Mesenchymal stem cell (in vitro differentiated cells and primary cell): Measurements from ENCODE around the gene STK10.

Source experiments
- DNase-seq: peaks from one replicate; pipeline ENCODE4 v3.0.0-alpha.2; 2013
- H2AFZ ChIP-seq: one replicate; pipeline ENCODE4 v1.6.1; 2013; ENCODE audit warnings: low read depth, mild to moderate bottlenecking, control low read depth, inconsistent platforms, low read length, moderate library complexity
- H2AK5ac ChIP-seq: 2 replicates; pipeline ENCODE4 v1.6.1; 2013; ENCODE audit warnings: low read length, moderate library complexity, mild to moderate bottlenecking, inconsistent platforms; ENCODE audit not compliant: severe bottlenecking
- H2BK120ac ChIP-seq: one replicate; pipeline ENCODE4 v1.6.1; 2013; ENCODE audit warnings: low read depth, mild to moderate bottlenecking, inconsistent platforms, low read length, moderate library complexity
- H2BK12ac ChIP-seq, 2 experiments: one replicate each; pipeline ENCODE4 v1.6.1; 2013; ENCODE audit warnings: inconsistent platforms in 2 of 2, low read length in 2 of 2, mild to moderate bottlenecking in 2 of 2, moderate library complexity in 2 of 2, control low read depth in 1 of 2
- H2BK15ac ChIP-seq: one replicate; pipeline ENCODE4 v1.6.1; 2013; ENCODE audit warnings: mild to moderate bottlenecking, low read depth, inconsistent platforms; ENCODE audit not compliant: poor library complexity, severe bottlenecking
- H2BK5ac ChIP-seq: 2 replicates; pipeline ENCODE4 v1.6.1; 2013; ENCODE audit warnings: low read depth, mild to moderate bottlenecking, low read length, control low read depth, inconsistent platforms; ENCODE audit not compliant: poor library complexity, severe bottlenecking
- H3K14ac ChIP-seq, 2 experiments: one replicate each; pipeline ENCODE4 v1.6.1; 2013; ENCODE audit warnings: inconsistent platforms in 2 of 2, low read length in 2 of 2, control low read depth in 1 of 2, mild to moderate bottlenecking in 1 of 2, moderate library complexity in 1 of 2
- H3K18ac ChIP-seq, 2 experiments: one replicate each; pipeline ENCODE4 v1.6.1; 2013; ENCODE audit warnings: inconsistent platforms in 2 of 2, low read length in 2 of 2, control low read depth in 1 of 2, low read depth in 1 of 2, mild to moderate bottlenecking in 1 of 2
- H3K23ac ChIP-seq, 2 experiments: one replicate each; pipeline ENCODE4 v1.6.1; 2013; ENCODE audit warnings: inconsistent platforms in 2 of 2, low read length in 2 of 2, mild to moderate bottlenecking in 2 of 2, moderate library complexity in 2 of 2, control low read depth in 1 of 2
- H3K27ac ChIP-seq: 2 replicates; pipeline ENCODE4 v1.5.1; 2013; ENCODE audit warnings: mild to moderate bottlenecking, moderate library complexity, low read length, control low read depth, inconsistent platforms; ENCODE audit not compliant: poor library complexity, severe bottlenecking
- H3K27me3 ChIP-seq, 2 experiments: 2 replicates each; pipeline versions ENCODE4 v1.6.1 to v1.7.0; 2013; ENCODE audit warnings: low read length in 2 of 2, mild to moderate bottlenecking in 2 of 2, moderate library complexity in 2 of 2, control low read depth in 1 of 2, inconsistent platforms in 1 of 2; ENCODE audit not compliant: control insufficient read depth in 1 of 2, insufficient read depth in 1 of 2
- H3K36me3 ChIP-seq, 2 experiments: 2 replicates each; pipeline versions ENCODE4 v1.6.1 to v1.7.0; 2013; ENCODE audit warnings: low read length in 2 of 2, control low read depth in 1 of 2, inconsistent platforms in 1 of 2, low read depth in 1 of 2, mild to moderate bottlenecking in 1 of 2; ENCODE audit not compliant: insufficient read depth in 2 of 2, control insufficient read depth in 1 of 2
- H3K4ac ChIP-seq, 2 experiments: one replicate each; pipeline ENCODE4 v1.6.1; 2013; ENCODE audit warnings: inconsistent platforms in 2 of 2, low read length in 2 of 2, mild to moderate bottlenecking in 2 of 2, moderate library complexity in 2 of 2, control low read depth in 1 of 2, low read depth in 1 of 2
- H3K4me1 ChIP-seq: 2 replicates; pipeline ENCODE4 v1.6.1; 2013; ENCODE audit warnings: low read depth, low read length, control low read depth; ENCODE audit not compliant: control insufficient read depth, insufficient read depth
- H3K4me2 ChIP-seq: 2 replicates; pipeline ENCODE4 v1.6.1; 2013; ENCODE audit warnings: low read length, mild to moderate bottlenecking, inconsistent platforms; ENCODE audit not compliant: poor library complexity, severe bottlenecking
- H3K4me3 ChIP-seq, 2 experiments: 2 replicates each; pipeline versions ENCODE4 v1.5.1 to v1.7.0; 2013; ENCODE audit warnings: low read length in 2 of 2, mild to moderate bottlenecking in 2 of 2, control low read depth in 1 of 2, low read depth in 1 of 2; ENCODE audit not compliant: insufficient read depth in 1 of 2
- H3K79me1 ChIP-seq: replicated peaks from 2 replicates; pipeline ENCODE4 v1.6.1; 2013; ENCODE audit warnings: mild to moderate bottlenecking, control low read depth, low read length, inconsistent platforms; ENCODE audit not compliant: poor library complexity, severe bottlenecking
- H3K9ac ChIP-seq: 2 replicates; pipeline ENCODE4 v1.7.0; 2013; ENCODE audit warnings: mild to moderate bottlenecking, low read length, moderate library complexity
- H3K9me3 ChIP-seq: 2 replicates; pipeline ENCODE4 v1.7.0; 2013; ENCODE audit warnings: mild to moderate bottlenecking, low read length; ENCODE audit not compliant: control insufficient read depth
- H4K8ac ChIP-seq: one replicate; pipeline ENCODE4 v1.6.1; 2013; ENCODE audit warnings: inconsistent platforms, mild to moderate bottlenecking, low read length, moderate library complexity
- H4K91ac ChIP-seq: one replicate; pipeline ENCODE4 v1.6.1; 2013; ENCODE audit warnings: mild to moderate bottlenecking, low read length, inconsistent platforms
- WGBS: methylation state at CpG from one replicate; pipeline ENCODE4 v1.1.7; 2013; ENCODE audit warnings: mixed read lengths; 5-methylcytosine and 5-hydroxymethylcytosine counted together

The STK10 gene

GRCh38 chr5:172180936-172181335, 7.1 kb downstream of the STK10 start:
- Histone ChIP-seq H2BK15ac (no peak overlapping the region), H4K8ac (peak overlapping the region; percentile 35), H3K9me3 (no peaks in the 10 kb centered on the region), H4K91ac (peak overlapping the region; percentile 82), H2BK5ac (no peak overlapping the region), H2AK5ac (no peak overlapping the region), H3K9ac (no peak overlapping the region), H2BK12ac (no peak overlapping the region), H2BK120ac (no peak overlapping the region), H3K4me2 (no peak overlapping the region), H3K14ac (no peak overlapping the region), H3K23ac (no peak overlapping the region), H3K4me3 (no peak overlapping the region), H3K36me3 (peaks cover 8 to 10% of the 10 kb centered on the region in 2 experiments), H3K4me1 (peaks cover 24% of the 10 kb centered on the region), H3K4ac (no peak overlapping the region), H2AFZ (no peak overlapping the region), H3K27me3 (no peaks in the 10 kb centered on the region), H3K79me1 (peaks cover 4% of the 10 kb centered on the region), H3K27ac (no peak overlapping the region), H3K18ac (no peak overlapping the region)
- WGBS = over 99% methylated on average over 9 of the region's 9 CpGs
- no peak for DNase-seq

- H3K27ac ChIP-seq = peak overlapping the region; percentile 69
- DNase-seq = peak; percentile 80
- 41% methylated on average over 16 of the region's 18 CpGs for WGBS
- peak overlapping the region; percentile 74 for H2BK120ac ChIP-seq
- H3K4ac ChIP-seq = peak overlapping the region; percentile 47 to 69
- peaks cover 24% of the 10 kb centered on the region for H3K4me1 ChIP-seq
- no peak overlapping the region for H2BK5ac ChIP-seq
- no peaks in the 10 kb centered on the region for H3K9me3 ChIP-seq
- peak overlapping the region; percentile 91 for H4K91ac ChIP-seq
- H3K27me3 ChIP-seq = no peaks in the 10 kb centered on the region
- H3K9ac ChIP-seq = peak overlapping the region; percentile 67
- peak overlapping the region; percentile 93 for H4K8ac ChIP-seq
- H3K14ac ChIP-seq = peak overlapping the region in 1 of 2 experiments; percentile 49
- no peak overlapping the region for H3K23ac ChIP-seq
- H2AFZ ChIP-seq = no peak overlapping the region
- H3K79me1 ChIP-seq = peaks cover 4% of the 10 kb centered on the region
- H2BK15ac ChIP-seq = peak overlapping the region; percentile 96
- H2AK5ac ChIP-seq = peak overlapping the region; percentile 79
- H3K36me3 ChIP-seq = peaks cover 5 to 7% of the 10 kb centered on the region in 2 experiments
- H2BK12ac ChIP-seq = peak overlapping the region; percentile 49 to 87
- H3K18ac ChIP-seq = peak overlapping the region; percentile 77 to 87
- H3K4me2 ChIP-seq = peak overlapping the region; percentile 14
- peak overlapping the region in 1 of 2 experiments; percentile 49 for H3K4me3 ChIP-seq
Measured at GRCh38 chr5:172178991-172179989, 8.7 kb downstream of the STK10 start.

GRCh38 chr5:172178301-172178987, 9.6 kb downstream of the STK10 start:
- peaks cover 29% of the 10 kb centered on the region for H3K4me1 ChIP-seq

GRCh38 chr5:172177176-172177575, 10.8 kb downstream of the STK10 start:
- Histone ChIP-seq H3K4me3 (no peak overlapping the region), H3K23ac (no peak overlapping the region), H3K9me3 (no peaks in the 10 kb centered on the region), H3K4me2 (no peak overlapping the region), H2BK120ac (no peak overlapping the region), H4K91ac (no peak overlapping the region), H2AK5ac (no peak overlapping the region), H3K27me3 (no peaks in the 10 kb centered on the region), H2BK12ac (peak overlapping the region in 1 of 2 experiments; percentile 9), H3K4ac (no peak overlapping the region), H3K36me3 (peaks cover 4 to 12% of the 10 kb centered on the region in 2 experiments), H3K9ac (no peak overlapping the region), H3K14ac (no peak overlapping the region), H3K18ac (no peak overlapping the region), H2BK5ac (no peak overlapping the region), H4K8ac (peak overlapping the region; percentile 52), H2AFZ (no peak overlapping the region), H3K4me1 (peaks cover 38% of the 10 kb centered on the region), H3K27ac (no peak overlapping the region), H3K79me1 (peaks cover 6% of the 10 kb centered on the region), H2BK15ac (no peak overlapping the region)
- DNase-seq = no peak
- 93% methylated on average over 7 of the region's 7 CpGs for WGBS

More at GRCh38 chr5:172178301-172178987, 9.6 kb downstream of the STK10 start:
- Histone ChIP-seq H3K4me3 (no peak overlapping the region), H4K91ac (peak overlapping the region; percentile 43), H2BK12ac (peak overlapping the region in 1 of 2 experiments; percentile 49), H3K18ac (peak overlapping the region in 1 of 2 experiments; percentile 77), H3K9me3 (no peaks in the 10 kb centered on the region), H3K4ac (peak overlapping the region in 1 of 2 experiments; percentile 32), H3K23ac (no peak overlapping the region), H2BK15ac (no peak overlapping the region), H3K27me3 (no peaks in the 10 kb centered on the region), H2BK120ac (no peak overlapping the region), H2AK5ac (peak overlapping the region; percentile 18), H4K8ac (peak overlapping the region; percentile 70), H3K4me2 (no peak overlapping the region), H3K27ac (no peak overlapping the region), H3K9ac (no peak overlapping the region), H3K79me1 (peaks cover 4% of the 10 kb centered on the region), H3K14ac (no peak overlapping the region), H2AFZ (no peak overlapping the region), H3K36me3 (peaks cover 7 to 10% of the 10 kb centered on the region in 2 experiments), H2BK5ac (no peak overlapping the region)
- 80% methylated on average over 18 of the region's 18 CpGs for WGBS
- DNase-seq = no peak
